GM18861 (cell line): Measurements from ENCODE around the gene PUM1.

Experiments used
- ATAC-seq: cut with Tn5 transposase; IDR thresholded peaks from one replicate; pipeline ENCODE4 v1.9.1; 2021; ENCODE audit not compliant: unreplicated experiment

Gene PUM1

GRCh38 chr1:30934613-30935012 lies 130.9 kb downstream of the PUM1 start:
- ATAC-seq, result no peak

DNA sequence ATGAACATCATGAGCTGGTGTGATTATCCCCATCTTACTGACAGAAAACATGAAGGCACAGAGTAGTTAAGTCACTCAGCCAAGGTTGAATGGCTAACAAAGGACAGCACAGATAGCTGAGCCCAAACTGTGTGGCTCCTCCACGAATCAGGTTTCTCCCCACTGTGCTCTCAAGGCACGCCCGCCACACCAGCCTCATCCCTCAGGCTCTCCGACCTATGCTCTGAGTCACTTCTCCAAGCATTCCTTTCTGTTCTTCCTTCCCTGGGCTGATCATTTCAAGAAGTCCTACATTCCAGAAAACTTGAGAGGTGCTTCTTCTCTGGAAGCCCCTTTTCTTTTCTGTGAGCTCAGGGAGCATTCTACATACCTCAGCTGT lies 131.7 kb downstream of the PUM1 start:
- no peak for ATAC-seq

GRCh38 chr1:30930631-30931173 lies 134.8 kb downstream of the PUM1 start:
- ATAC-seq, result no peak

DNA sequence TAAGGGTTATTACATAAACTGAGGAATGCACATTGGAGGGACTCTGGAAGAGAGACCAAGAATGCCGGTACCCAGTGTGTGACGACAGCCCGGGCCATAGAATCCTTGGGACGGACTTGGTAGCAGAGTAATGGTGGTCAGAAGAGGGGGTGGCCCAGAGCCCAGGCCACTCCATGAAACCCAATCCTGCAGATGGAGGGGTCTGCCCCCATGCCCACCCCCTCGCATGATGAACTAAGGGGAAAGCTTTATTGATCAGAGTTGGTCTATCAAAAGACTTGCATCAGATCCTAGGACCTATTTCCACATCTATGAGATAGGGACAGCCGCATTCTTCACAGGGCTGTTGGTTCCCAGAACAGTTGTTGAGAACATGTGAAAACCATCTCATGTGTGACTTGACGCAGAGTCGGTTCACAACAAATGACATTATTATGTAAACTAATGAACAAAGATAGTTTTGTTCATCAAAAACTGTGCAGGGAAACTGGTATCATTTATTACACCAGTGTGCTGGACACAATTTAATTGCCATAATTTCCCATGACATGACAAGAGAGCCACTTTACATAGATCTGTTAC lies 135.5 kb downstream of the PUM1 start:
- ATAC-seq, result no peak

DNA sequence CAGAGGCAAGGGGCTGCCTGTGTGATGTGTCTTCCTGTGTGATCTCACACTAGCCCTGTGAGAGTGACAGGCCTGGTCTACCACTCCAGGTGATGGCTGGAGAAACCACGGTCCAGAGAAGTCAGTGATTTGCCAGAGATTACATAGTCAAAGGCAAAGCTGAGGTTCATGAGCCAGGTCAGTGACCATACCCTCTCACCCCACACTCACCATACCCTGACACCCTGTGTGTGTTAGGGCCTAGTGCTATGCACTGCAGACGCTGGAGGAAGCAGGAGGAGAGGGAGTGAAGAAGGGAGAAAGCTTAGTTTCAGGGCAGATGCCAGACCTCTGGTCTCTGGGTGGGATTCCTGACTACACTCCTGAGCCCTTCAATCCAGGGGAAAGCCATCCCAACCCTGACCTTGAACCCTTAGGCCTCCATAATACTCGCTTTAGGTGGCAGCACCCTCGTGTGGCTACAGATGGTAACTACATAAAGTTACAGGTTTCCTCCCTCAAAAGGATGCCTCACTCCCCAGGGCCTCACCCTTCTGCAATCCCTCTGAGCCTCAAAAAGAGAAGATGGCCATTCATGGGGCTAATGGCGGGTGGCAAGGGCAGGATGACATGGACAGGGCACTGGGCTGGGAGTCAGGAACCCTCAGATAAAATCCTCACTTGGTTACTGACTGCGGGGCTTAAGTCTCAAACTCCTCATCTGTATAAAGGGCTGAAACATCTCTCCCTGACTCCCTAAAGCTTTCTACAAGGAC lies 136.2 kb downstream of the PUM1 start:
- ATAC-seq, result no peak

- ATAC-seq, result no peak
Measured at GRCh38 chr1:30928789-30929134, 136.8 kb downstream of the PUM1 start.

- ATAC-seq, result no peak
Measured at GRCh38 chr1:30928171-30928570, 137.3 kb downstream of the PUM1 start.

DNA sequence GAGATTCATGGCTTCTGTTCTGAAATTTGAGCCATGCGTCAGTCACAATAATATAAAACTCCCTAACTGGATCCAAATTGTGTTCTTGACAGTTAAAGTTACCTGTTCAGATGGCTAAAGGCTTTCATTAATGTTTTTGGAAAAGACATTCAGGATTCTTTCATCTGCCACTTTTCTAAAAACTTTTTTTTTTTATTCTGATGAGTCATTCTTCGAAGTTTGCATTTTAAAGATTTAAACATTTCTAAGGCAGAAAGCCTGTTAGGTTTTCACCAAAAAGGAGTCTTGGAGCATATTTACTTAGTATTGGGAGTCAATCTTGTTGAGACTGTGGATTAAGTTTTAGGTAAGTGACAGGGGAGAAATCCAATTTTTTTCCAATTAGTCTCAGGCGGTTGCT lies 138.1 kb downstream of the PUM1 start:
- no peak for ATAC-seq

GRCh38 chr1:30923597-30923996 lies 141.9 kb downstream of the PUM1 start:
- ATAC-seq, result no peak

DNA sequence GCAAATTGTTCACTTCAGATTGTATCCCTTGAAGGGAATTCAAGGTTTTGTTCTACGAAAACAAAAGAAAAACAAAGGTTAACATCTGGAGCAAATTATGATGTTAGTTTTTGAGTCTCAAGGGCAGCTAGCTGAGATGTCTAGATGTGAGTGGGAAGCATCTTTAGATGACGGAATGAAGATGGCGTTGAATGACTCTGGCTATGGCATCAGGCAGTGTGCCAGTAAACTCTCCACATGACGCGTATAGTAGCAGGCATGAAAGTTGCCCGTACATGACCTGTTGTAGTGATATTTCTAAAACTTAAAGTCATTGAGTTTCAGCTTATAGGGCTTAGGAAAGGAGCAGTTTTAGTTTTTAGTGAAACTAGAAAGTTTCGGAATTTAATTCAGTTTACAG lies 144.7 kb downstream of the PUM1 start:
- ATAC-seq, result no peak

GRCh38 chr1:30919025-30919881 lies 146.3 kb downstream of the PUM1 start:
- no peak for ATAC-seq

DNA sequence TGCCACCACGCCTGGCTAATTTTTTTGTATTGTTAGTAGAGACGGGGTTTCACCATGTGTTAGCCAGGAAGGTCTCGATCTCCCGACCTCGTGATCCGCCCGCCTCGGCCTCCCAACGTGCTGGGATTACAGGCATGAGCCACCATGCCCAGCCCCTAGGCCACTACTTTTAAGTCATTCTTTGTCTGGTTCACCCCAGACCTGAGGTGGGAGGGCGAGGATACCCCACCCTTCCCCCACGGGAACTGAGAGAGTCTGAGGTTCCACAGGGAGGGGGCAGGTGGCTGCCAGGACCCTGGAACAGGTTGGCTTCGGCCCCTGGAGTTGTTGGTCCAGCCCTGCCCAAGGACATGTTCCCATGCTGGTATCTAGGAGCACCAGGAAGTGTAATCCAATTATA lies 149.2 kb downstream of the PUM1 start:
- ATAC-seq, result no peak

GRCh38 chr1:30915491-30916230 lies 149.9 kb downstream of the PUM1 start:
- no peak for ATAC-seq

DNA sequence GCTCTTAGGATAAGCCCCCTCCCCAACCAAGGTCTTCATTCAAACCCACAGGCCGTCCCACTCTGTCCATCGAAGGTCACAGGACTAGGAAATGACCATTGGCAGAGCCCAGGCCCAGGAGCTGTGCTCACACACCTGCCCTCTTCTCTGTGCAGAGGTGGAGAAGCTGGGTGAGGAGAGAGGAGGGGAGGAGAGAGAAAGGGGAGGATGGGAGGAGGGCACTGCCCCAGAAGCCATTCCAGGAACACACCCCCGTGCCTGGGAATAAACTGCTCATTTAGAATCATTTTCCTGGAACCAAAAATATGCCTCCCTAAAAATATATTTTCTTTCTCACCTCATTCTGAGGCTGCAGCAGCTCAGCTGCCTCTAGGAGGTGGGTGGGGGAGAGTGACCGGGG lies 150.6 kb downstream of the PUM1 start:
- no peak for ATAC-seq

DNA sequence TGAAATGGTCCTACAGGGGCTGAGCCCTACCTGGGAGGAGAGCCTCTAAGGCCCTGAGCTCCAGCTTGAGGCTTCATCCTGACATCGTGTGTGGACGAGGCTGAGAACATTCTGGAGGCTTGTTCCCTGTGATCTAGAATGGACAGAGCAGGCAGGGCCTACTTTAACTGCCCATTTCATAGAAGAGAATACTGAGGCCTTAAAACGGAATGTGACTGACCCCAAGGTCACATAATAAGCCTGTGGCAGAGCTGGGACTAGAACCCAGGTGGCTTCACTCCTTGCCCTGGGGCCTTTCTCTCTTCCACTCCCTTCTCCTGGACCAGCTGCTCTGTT lies 151.0 kb downstream of the PUM1 start:
- no peak for ATAC-seq

DNA sequence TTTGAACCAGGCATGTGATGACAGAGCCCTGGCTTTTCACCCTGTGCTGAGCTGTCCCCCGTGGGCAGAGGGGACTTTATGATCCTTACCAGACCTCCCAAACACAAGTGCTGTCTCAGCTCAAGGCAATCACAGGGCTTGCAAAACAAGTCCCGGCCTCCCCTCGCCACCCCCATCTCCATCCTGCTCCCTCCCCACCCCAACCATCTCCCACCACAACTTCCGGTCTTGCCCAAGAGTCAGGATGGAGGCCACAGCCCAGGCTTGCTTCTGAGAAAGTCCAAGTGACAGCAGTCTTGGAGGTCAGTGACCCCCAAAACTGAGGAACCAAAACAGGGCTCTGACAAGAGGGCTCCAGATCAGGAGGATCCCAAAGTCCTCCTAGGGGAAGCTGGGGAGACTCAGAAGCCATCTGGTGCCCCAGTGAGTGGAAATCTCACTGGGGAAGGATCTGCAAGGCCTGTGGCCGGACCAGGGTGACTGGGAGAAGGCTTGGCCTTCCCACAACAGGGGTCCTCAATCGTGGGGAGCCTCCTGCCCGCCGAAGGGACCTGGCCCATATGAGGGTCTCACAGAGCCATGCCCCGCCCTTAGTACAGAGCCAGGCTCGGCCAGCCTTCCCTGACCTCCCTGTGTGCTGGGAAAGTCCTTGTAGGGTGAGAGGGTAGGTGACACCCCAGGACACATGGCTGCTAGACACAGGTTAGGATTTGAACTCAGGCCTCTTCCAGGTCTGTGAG lies 152.4 kb downstream of the PUM1 start:
- no peak for ATAC-seq

DNA sequence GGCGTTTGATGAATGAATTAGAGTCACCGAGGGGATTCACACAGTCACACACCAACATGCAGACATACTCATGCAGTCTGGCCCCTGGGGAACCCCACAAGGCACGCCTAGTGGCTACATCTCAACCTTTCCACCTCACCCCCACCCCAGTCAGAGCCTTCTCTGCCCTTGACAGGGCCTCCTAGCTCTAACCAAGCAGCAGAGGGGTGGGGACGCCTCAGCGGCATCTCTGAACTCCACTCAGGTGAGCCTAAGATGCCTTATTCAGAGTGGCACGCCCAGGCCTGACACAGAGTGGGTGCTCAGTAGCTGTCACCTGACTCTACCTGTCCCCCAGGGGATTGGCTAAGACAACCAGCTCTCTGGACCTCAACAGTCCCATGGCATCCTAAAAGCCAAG lies 153.3 kb downstream of the PUM1 start:
- no peak for ATAC-seq

DNA sequence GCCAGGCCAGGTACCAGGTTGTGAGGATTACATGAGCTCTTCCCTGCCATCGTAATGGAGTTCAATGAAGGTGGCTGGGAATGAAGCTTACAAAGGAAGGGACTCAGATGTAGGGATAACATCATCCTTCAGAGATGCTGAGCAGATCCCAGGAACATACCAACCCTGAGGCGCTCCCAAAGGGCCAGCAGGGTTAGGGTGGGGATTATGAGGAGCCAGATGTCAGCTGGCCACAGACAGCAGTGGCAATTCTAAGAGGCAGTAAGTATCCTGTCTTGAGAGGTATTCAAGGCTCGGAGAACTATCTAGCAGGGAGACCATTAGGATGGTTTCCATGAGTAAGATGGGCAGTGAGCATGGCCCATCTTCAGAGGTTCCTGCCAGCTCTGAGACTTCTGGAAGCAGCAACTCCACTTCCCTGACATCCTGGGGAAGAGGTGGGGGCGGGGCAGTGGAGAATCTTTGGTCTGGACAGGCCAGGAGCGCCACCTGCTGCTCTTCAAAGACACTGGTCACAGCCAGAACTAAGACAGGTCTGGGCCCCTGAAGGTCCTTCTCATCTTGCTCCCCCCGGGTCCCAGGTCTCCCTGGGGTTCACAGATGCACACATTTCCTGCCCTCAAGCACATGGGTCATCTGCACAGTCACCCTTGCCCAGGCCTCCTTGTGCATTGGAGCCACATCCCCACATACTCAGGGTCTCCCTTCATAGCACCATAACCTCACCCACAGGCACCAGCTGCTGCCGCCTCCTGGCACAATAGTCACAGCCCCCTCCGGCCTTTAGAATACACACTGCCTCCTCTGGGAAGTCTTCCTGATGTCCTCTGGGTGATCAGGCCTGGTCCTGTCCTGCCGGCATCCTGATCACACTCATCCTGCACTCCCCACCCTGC lies 154.2 kb downstream of the PUM1 start:
- ATAC-seq, result no peak

- no peak for ATAC-seq
Measured at GRCh38 chr1:30909365-30910068, 156.0 kb downstream of the PUM1 start.
